ENCODE data around the gene CASP2. TPM values are rescaled to one million over a fixed set of nuclear protein-coding genes. Genes with fewer than 3 reads are reported as not detected.

CASP2 gene
- total RNA-seq, 1 experiment from 2014 or later, result 67.2 TPM

DNA sequence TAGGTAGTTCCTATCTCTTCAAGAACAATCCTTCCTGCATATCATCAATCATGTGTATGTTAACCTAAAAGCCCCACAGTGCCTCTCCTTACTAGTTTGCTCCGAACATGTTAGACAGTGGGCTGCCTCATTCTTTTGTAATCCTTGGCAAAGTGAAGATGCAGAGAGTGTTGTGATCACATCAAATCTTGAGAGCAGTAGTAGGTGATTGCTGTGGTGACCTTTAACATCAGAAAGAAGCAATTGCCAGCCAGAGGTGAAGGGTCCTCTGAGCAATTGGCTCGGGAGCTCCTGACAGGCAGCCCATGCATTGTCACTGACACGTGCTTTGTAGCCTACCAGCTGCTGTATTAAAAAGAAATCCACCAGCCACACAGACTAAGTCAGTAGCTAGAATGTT is 44.5 kb upstream of the CASP2 start:
- Histone ChIP-seq H3K4me3 (no peak overlapping the region), H3K36me3 (ENCODE audit: low read depth) (no peaks in the 10 kb centered on the region), H3K4me2 (no peak overlapping the region), H2AFZ (no peak overlapping the region), H3K27ac (no peak overlapping the region), H3K9me3 (ENCODE audit: insufficient read depth, low read depth) (no peaks in the 10 kb centered on the region; the same call in 1 of the 2 replicates), H3K9me2 (ENCODE audit: insufficient read depth) (no peaks in the 10 kb centered on the region), H3F3A (ENCODE audit: insufficient read depth, low read depth) (peaks cover 42% of the 10 kb centered on the region), H3K27me3 (ENCODE audit: insufficient read depth, low read depth) (no peaks in the 10 kb centered on the region), H4K20me1 (ENCODE audit: insufficient read depth) (no peaks in the 10 kb centered on the region), H3K4me1 (replicated peaks; ENCODE audit: insufficient read depth) (peaks cover 83% of the 10 kb centered on the region), H3K79me2 (ENCODE audit: low read depth) (no peaks in the 10 kb centered on the region)
- no TSS peak for BruUV-seq (replicated peaks)
- ChIA-PET CTCF (no interaction called here), POLR2A (ENCODE audit: unreplicated experiment) (no interaction called here)
- intact Hi-C loops (cut with micrococcal nuclease; ENCODE audit: unreplicated experiment), result loop anchor here (10.0 kb wide), 1 partner anchor 881 kb away; the partner anchor contains the start of gene OR2A14
- no peak for TF ChIP-seq EZH2 (IDR thresholded peaks at IDR 0.05; ENCODE audit: low read depth)
- TF ChIP-seq, protein P1, sequence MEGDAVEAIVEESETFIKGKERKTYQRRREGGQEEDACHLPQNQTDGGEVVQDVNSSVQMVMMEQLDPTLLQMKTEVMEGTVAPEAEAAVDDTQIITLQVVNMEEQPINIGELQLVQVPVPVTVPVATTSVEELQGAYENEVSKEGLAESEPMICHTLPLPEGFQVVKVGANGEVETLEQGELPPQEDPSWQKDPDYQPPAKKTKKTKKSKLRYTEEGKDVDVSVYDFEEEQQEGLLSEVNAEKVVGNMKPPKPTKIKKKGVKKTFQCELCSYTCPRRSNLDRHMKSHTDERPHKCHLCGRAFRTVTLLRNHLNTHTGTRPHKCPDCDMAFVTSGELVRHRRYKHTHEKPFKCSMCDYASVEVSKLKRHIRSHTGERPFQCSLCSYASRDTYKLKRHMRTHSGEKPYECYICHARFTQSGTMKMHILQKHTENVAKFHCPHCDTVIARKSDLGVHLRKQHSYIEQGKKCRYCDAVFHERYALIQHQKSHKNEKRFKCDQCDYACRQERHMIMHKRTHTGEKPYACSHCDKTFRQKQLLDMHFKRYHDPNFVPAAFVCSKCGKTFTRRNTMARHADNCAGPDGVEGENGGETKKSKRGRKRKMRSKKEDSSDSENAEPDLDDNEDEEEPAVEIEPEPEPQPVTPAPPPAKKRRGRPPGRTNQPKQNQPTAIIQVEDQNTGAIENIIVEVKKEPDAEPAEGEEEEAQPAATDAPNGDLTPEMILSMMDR (conservative IDR thresholded peaks at IDR 0.05), result no peak
- DNase-seq, result no peak

DNA sequence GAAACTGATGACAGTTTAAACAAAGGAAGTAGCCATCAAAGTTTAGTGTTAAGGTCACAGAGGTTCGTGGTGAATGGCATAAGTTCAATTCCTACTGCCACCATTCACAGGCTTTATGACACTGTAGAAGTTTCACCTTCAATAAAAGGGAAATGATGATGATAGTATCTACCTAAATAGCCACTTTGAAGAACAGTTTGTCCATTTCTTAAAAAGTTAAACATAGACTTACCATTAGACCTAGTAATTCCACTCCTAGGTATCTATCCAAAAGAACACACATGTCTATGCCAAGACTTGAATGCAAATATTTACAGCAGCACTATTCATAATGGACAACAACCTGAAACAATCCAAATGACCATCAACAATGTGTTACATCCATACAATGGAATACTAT is 43.8 kb upstream of the CASP2 start:
- Histone ChIP-seq H3K9me2 (ENCODE audit: insufficient read depth) (no peaks in the 10 kb centered on the region), H3K27me3 (ENCODE audit: insufficient read depth, low read depth) (no peaks in the 10 kb centered on the region), H3K4me1 (replicated peaks; ENCODE audit: insufficient read depth) (peaks cover 83% of the 10 kb centered on the region), H2AFZ (no peak overlapping the region), H3K27ac (peak overlapping the region; percentile 58), H3K79me2 (ENCODE audit: low read depth) (no peaks in the 10 kb centered on the region), H3K4me2 (no peak overlapping the region), H3K9me3 (ENCODE audit: insufficient read depth, low read depth) (no peaks in the 10 kb centered on the region; the same call in 1 of the 2 replicates), H3K36me3 (ENCODE audit: low read depth) (no peaks in the 10 kb centered on the region), H3K4me3 (no peak overlapping the region), H4K20me1 (ENCODE audit: insufficient read depth) (no peaks in the 10 kb centered on the region), H3F3A (ENCODE audit: insufficient read depth, low read depth) (peaks cover 49% of the 10 kb centered on the region)
- POLR2A ChIA-PET (ENCODE audit: unreplicated experiment), result no interaction called here
- intact Hi-C loops (cut with micrococcal nuclease; ENCODE audit: unreplicated experiment), result loop anchor here (10.0 kb wide), 1 partner anchor 880 kb away; the partner anchor contains the start of gene OR2A14
- DNase-seq, result no peak
- CTCF ChIA-PET, result no interaction called here
- TF ChIP-seq, protein P1 (conservative IDR thresholded peaks at IDR 0.05), result no peak
- no peak for TF ChIP-seq EZH2 (IDR thresholded peaks at IDR 0.05; ENCODE audit: low read depth)
- BruUV-seq (replicated peaks), result no TSS peak

DNA sequence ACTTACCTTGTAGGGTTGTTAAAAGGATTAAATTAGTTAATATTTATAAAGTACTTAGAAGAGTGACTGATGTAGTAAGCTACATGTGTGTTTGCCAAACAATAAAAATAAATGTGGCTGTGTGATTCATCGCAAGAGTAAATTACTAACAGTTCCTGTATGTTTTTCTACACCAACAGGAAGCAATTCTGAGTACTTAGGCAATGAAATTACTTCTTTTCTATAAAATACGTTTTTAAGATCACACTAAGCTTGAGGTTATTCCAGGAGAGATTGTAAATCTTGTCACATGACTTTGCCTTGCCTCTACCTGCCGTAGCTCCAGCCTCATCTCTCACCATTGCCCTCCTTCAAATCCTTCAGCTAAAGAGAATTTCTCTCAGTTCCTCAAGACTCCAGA is 43.0 kb upstream of the CASP2 start:
- no peaks in the 10 kb centered on the region for H3K79me2 ChIP-seq (ENCODE audit: low read depth)
- ChIA-PET POLR2A (ENCODE audit: unreplicated experiment) (interaction anchor here (0.7 kb wide), 1 partner anchor 125 kb away, joined by 5 read pairs; no protein-coding TSS in a partner anchor), CTCF (no interaction called here)
- no peaks in the 10 kb centered on the region for H3K36me3 ChIP-seq (ENCODE audit: low read depth)
- no peaks in the 10 kb centered on the region for H4K20me1 ChIP-seq (ENCODE audit: insufficient read depth)
- 0 out of 2 replicates have a peak overlapping the region, but pooled peaks have one; percentile 4 for H2AFZ ChIP-seq
- intact Hi-C loops (cut with micrococcal nuclease; ENCODE audit: unreplicated experiment), result loop anchor here (10.0 kb wide), 1 partner anchor 880 kb away; the partner anchor contains the start of gene OR2A14
- H3K27me3 ChIP-seq (ENCODE audit: insufficient read depth, low read depth), result no peaks in the 10 kb centered on the region
- H3F3A ChIP-seq (ENCODE audit: insufficient read depth, low read depth), result peaks cover 50% of the 10 kb centered on the region
- peak overlapping the region; percentile 58 for H3K27ac ChIP-seq
- no peaks in the 10 kb centered on the region for H3K9me2 ChIP-seq (ENCODE audit: insufficient read depth)
- H3K4me3 ChIP-seq, result no peak overlapping the region
- H3K4me1 ChIP-seq (replicated peaks; ENCODE audit: insufficient read depth), result peaks cover 83% of the 10 kb centered on the region
- peak in 1 of 2 experiments; percentile 77 for DNase-seq
- TF ChIP-seq, protein P1 (conservative IDR thresholded peaks at IDR 0.05), result no peak
- TF ChIP-seq EZH2 (IDR thresholded peaks at IDR 0.05; ENCODE audit: low read depth), result no peak
- H3K9me3 ChIP-seq (ENCODE audit: insufficient read depth, low read depth), result no peaks in the 10 kb centered on the region; the same call in 1 of the 2 replicates
- H3K4me2 ChIP-seq, result peak overlapping the region; percentile 16
- no TSS peak for BruUV-seq (replicated peaks)
